Measurements from ENCODE around the gene CAMTA1. TPM values are rescaled to one million over a fixed set of nuclear protein-coding genes. Genes with fewer than 3 reads are reported as not detected.

The CAMTA1 gene
- total RNA-seq, 1 donor: 71.6 TPM

DNA sequence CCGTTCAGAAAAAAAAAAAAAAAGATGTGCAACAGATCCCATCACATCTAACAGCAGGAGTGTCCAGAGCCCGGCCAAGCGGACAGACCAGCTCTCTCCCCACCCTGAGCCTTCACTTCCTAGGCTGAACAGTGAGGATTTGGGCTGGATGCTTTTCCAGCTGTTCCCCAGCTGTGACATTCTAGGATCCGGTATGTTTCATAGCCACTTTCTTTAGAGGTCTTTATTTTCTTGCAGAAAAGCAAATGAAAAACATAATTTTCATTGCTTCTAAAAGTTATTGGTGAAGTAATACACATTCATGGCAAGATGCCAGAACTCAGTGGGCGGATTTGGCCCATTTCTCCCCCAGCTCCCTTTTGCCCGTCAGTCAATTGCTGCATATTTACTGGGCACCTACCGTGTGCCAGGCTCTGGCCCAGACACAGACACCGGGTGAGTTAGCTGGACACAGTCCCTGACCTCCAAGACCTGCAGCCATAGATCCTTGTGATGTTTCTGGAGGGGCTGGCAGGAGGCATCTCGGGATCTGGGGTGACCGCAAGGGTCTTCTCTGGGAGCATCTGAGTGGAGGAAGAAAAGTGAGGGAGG lies 772.1 kb downstream of the CAMTA1 start:
- Histone ChIP-seq H3K9me3 (ENCODE audit: low read depth, low read length) (no peaks in the 10 kb centered on the region), H3K4me1 (ENCODE audit: insufficient read depth, low read length) (no peaks in the 10 kb centered on the region), H3K4me3 (ENCODE audit: low read length) (no peak overlapping the region), H3K27me3 (ENCODE audit: insufficient read depth, low read length) (no peaks in the 10 kb centered on the region)

DNA sequence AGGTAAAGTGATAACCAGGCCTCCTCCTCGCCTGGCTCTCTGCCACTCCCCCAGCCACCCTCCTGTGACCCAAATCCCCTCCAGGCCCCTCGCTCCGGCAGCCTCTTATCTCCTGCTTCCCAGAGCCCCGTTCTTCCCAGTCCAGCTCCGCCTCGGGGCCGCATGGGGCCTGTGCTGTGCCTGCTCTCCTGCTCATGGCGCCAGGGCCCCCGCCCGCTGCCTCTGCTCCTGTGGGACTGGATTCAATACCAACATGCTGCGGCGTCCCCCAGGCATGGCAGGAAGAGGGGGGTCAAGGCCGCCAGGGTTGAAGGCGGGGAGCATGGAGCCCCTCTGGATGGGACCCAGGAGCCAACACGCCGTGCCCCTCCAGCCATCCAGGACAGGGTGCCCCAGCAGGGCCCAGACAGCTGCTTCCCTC lies 772.8 kb downstream of the CAMTA1 start:
- no peaks in the 10 kb centered on the region for H3K4me1 ChIP-seq (ENCODE audit: insufficient read depth, low read length)
- H3K27me3 ChIP-seq (ENCODE audit: insufficient read depth, low read length): no peaks in the 10 kb centered on the region
- no peak overlapping the region for H3K4me3 ChIP-seq (ENCODE audit: low read length)
- H3K9me3 ChIP-seq (ENCODE audit: low read depth, low read length): no peaks in the 10 kb centered on the region

DNA sequence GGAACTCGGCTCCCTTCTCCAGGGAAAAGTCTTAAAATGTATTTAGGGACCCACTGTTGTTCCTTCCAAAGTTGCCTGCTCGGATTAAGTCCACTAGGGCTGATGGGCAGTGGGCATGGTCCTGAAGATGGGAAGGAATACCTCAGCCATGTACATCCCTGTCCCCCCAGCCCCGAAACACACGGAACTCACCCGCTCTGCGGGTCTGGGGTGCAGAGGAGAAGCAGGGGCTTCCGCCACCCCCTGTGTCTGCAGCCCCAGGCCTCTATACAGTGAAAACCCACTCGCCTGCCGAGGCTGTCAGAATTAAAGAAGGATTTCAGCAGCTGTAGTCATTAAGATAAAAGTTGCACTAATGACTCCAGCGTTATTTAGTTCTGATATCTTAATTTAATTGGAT lies 773.2 kb downstream of the CAMTA1 start:
- Histone ChIP-seq H3K4me1 (ENCODE audit: insufficient read depth, low read length) (no peaks in the 10 kb centered on the region), H3K27me3 (ENCODE audit: insufficient read depth, low read length) (no peaks in the 10 kb centered on the region), H3K4me3 (ENCODE audit: low read length) (no peak overlapping the region), H3K9me3 (ENCODE audit: low read depth, low read length) (no peaks in the 10 kb centered on the region)

- H3K4me1 ChIP-seq (ENCODE audit: insufficient read depth, low read length): no peaks in the 10 kb centered on the region
- H3K27me3 ChIP-seq (ENCODE audit: insufficient read depth, low read length): no peaks in the 10 kb centered on the region
- H3K9me3 ChIP-seq (ENCODE audit: low read depth, low read length): no peaks in the 10 kb centered on the region
- H3K4me3 ChIP-seq (ENCODE audit: low read length): no peak overlapping the region
Observed at GRCh38 chr1:7558921-7559869, 773.9 kb downstream of the CAMTA1 start.

- no peaks in the 10 kb centered on the region for H3K9me3 ChIP-seq (ENCODE audit: low read depth, low read length)
- no peaks in the 10 kb centered on the region for H3K4me1 ChIP-seq (ENCODE audit: insufficient read depth, low read length)
- no peaks in the 10 kb centered on the region for H3K27me3 ChIP-seq (ENCODE audit: insufficient read depth, low read length)
- H3K4me3 ChIP-seq (ENCODE audit: low read length): no peak overlapping the region
Observed at GRCh38 chr1:7560128-7560527, 774.9 kb downstream of the CAMTA1 start.

GRCh38 chr1:7560601-7561181 lies 775.4 kb downstream of the CAMTA1 start:
- H3K4me1 ChIP-seq (ENCODE audit: insufficient read depth, low read length): no peaks in the 10 kb centered on the region
- H3K27me3 ChIP-seq (ENCODE audit: insufficient read depth, low read length): no peaks in the 10 kb centered on the region
- H3K9me3 ChIP-seq (ENCODE audit: low read depth, low read length): no peaks in the 10 kb centered on the region
- H3K4me3 ChIP-seq (ENCODE audit: low read length): no peak overlapping the region

- H3K27me3 ChIP-seq (ENCODE audit: insufficient read depth, low read length): no peaks in the 10 kb centered on the region
- no peaks in the 10 kb centered on the region for H3K9me3 ChIP-seq (ENCODE audit: low read depth, low read length)
- H3K4me1 ChIP-seq (ENCODE audit: insufficient read depth, low read length): no peaks in the 10 kb centered on the region
- no peak overlapping the region for H3K4me3 ChIP-seq (ENCODE audit: low read length)
Observed at GRCh38 chr1:7561331-7561921, 776.2 kb downstream of the CAMTA1 start.

- Histone ChIP-seq H3K4me3 (ENCODE audit: low read length) (no peak overlapping the region), H3K9me3 (ENCODE audit: low read depth, low read length) (no peaks in the 10 kb centered on the region)
Observed at GRCh38 chr1:7561936-7562728, 776.9 kb downstream of the CAMTA1 start.

DNA sequence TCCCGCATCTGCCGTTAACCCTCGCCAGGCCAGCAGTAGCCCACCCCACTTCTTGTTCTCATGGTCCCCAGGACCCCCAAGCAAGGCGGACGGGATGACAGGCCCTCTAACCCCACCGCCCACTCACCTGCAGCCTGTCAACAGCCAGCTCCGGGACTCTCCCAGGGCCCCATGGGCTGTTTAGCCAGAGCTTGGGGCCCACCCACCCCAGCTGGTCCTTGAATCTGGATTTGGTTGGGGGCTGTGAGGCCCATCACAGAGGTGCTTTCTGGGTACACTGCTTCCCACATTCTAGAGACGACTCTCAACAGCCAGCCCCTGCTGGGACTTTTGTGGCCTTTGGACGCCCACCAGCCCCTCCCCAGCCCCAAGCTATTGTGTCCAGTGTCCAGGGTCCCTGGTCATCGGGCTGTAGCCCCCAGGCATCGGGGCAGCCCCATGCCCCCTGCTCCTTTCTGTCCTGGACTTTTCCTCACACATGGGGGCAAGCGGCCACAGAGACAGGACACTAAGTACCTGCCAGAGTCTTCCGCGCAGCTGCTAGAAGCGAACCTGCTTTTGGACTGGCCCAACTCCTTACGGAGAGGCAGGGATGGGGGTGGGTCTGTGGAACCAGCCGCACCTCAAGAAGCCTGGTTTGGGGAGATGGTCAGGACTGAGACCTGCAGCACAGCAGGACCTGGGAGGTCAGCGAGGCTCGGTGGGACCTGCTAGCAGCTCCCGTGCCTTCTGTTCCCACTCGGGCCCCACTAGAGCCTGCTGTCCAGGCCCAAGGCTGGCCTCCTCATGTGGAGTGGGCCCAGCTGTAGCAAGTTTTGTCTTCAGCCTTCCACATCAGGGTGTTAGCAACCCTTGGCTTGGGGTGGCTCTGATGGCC lies 777.7 kb downstream of the CAMTA1 start:
- Histone ChIP-seq H3K4me3 (ENCODE audit: low read length) (no peak overlapping the region), H3K4me1 (ENCODE audit: insufficient read depth, low read length) (no peaks in the 10 kb centered on the region), H3K27me3 (ENCODE audit: insufficient read depth, low read length) (no peaks in the 10 kb centered on the region), H3K9me3 (ENCODE audit: low read depth, low read length) (no peaks in the 10 kb centered on the region)

More at GRCh38 chr1:7561936-7562728, 776.9 kb downstream of the CAMTA1 start:
- no peaks in the 10 kb centered on the region for H3K4me1 ChIP-seq (ENCODE audit: insufficient read depth, low read length)
- H3K27me3 ChIP-seq (ENCODE audit: insufficient read depth, low read length): no peaks in the 10 kb centered on the region

DNA sequence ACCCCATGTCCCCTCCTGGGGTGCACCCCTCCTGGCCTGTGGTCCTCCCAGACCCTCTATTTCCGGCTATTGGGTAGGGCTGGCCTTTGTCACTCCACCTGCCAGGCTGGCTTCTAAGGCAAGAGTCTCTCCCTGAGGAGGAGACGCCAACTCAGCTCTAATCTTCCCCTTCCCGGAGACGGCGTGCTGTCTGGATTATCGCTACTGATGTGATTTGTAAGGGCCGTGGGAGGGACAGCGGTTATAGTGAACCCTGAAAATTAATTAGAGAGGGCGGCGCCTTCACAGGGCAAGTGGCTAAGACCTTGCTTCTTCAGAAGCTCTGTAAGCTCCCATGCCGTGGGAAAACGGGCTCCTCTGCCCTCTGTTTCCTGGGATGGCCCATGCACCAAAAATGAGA lies 778.9 kb downstream of the CAMTA1 start:
- H3K4me1 ChIP-seq (ENCODE audit: insufficient read depth, low read length): no peaks in the 10 kb centered on the region
- H3K9me3 ChIP-seq (ENCODE audit: low read depth, low read length): no peaks in the 10 kb centered on the region
- H3K4me3 ChIP-seq (ENCODE audit: low read length): no peak overlapping the region
- H3K27me3 ChIP-seq (ENCODE audit: insufficient read depth, low read length): no peaks in the 10 kb centered on the region

GRCh38 chr1:7565099-7565750 lies 780.0 kb downstream of the CAMTA1 start:
- Histone ChIP-seq H3K9me3 (ENCODE audit: low read depth, low read length) (no peaks in the 10 kb centered on the region), H3K27me3 (ENCODE audit: insufficient read depth, low read length) (no peaks in the 10 kb centered on the region), H3K4me3 (ENCODE audit: low read length) (no peak overlapping the region), H3K4me1 (ENCODE audit: insufficient read depth, low read length) (no peaks in the 10 kb centered on the region)

GRCh38 chr1:7566417-7567375 lies 781.4 kb downstream of the CAMTA1 start:
- no peak overlapping the region for H3K4me3 ChIP-seq (ENCODE audit: low read length)
- H3K27me3 ChIP-seq (ENCODE audit: insufficient read depth, low read length): no peaks in the 10 kb centered on the region
- no peaks in the 10 kb centered on the region for H3K9me3 ChIP-seq (ENCODE audit: low read depth, low read length)
- H3K4me1 ChIP-seq (ENCODE audit: insufficient read depth, low read length): no peaks in the 10 kb centered on the region
